Activated CD4-positive, CD25-positive, alpha-beta regulatory T cell treated with anti-CD3 and anti-CD28 coated beads, Interleukin-2, amount 50 U/mL, for 24 hours (primary cell): ENCODE measurements around the gene TTLL1.
A peak's percentile ranks its signal among the peaks of the same experiment; 100 is the strongest.

ENCODE experiments used
- ATAC-seq, 2 donors: fragments of 150-1000 bp; cut with Tn5 transposase; one replicate each; pipeline ENCODE4 v1.10.0; 2021; ENCODE audit warnings: mild to moderate bottlenecking in 1 of 2, moderate library complexity in 1 of 2

The TTLL1 gene

DNA sequence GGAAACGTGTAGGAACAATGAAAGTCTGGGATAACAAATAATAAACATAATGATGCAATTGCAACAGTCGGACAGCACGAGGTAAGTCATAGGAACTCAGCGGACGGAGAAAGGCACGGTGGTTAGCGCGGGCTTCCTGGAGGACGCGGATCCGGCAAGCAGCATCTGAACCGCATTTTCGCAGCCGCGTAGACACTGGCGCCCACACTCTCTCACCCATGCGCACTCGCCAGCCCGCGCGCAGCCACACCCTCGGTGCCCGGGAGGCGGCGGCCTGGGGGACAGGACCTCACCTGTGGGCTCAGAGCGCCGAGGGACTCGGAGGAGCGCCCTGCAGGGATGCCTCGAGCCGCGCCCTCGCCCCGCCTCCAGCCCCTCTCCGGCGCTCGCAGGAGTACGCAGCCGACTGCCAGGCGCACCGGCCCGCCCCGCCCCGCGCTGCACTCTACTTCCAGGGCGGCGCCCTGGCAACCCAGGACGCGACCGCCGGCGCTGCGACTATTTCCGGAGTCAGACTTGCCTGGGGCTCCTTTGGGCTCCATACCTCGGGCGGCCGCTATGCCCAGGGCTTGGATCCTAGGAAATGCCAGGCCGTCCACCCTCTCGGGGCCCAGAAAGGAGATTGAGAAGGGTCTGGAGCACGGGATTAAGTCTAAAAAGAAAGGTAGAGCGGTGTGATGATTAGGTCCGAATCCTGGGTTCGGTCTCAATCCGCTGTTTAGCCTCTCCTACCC is at the start of gene TTLL1:
Gene TTLL1 (minus strand): TSS at position 408 of the 734 bp plus-strand sequence. CDS start 13,805 bp downstream, outside the sequence.
- ATAC-seq = peak; percentile 94 to 97

DNA sequence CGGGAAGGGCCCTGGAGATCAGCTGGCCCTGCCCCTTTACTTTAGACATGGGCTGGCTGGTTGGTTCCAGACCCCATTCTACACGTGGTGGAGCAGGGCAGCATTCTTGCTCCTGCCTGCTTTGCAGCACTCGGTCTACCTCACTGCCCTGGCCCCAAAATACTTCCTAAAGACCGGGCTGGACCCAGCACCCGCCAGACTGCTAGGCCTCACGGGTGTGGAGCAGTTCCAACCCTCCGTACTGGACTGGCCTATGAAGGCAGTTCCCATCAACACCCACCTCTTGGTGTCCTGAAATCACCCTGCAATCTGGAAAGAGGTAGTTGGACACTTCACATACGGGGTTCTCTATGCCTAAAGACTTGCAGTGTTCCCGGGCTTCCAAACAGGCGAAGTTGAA is 47.6 kb upstream of the TTLL1 start:
- no peak for ATAC-seq

DNA sequence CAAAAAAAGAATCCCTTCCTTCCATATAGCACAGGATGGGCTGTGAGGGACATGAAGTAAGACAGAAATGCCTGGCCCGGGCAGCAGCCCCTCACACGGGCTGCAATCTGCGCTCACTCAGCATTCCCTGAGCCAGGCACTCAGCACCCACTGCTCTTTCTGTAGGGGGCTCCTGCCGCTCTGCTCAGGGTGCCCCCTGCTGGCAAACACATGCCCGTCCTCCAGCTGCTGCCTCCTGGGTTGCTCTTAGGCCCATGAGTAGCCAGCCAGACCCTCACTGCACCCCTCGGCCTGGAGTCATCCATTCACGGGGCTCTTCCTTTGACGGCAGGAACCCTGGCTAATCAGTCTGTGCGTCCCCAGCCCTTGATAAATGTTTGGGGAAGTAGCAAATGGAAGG is 47.1 kb upstream of the TTLL1 start:
- ATAC-seq = peak in 1 of 2 donors; percentile 65

DNA sequence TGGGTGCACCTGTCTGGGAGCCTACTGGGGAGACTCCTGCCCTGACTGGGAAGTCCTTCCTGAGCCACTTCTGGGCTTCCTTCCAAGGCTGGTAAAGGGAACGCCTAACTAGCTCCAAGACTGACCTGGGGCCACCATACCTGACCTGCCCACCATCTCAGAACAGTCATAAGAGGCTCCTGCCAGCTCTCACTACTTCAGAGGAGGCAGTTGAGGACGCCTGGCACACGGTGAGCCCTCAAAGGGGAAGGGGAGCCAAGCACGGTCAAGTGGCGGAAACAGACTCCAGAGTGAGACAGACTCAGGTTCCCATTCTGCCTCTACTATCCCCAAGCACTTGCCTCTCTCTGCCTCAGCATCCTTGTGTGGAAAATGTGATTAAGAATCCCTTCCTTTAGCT is 46.4 kb upstream of the TTLL1 start:
- no peak for ATAC-seq

DNA sequence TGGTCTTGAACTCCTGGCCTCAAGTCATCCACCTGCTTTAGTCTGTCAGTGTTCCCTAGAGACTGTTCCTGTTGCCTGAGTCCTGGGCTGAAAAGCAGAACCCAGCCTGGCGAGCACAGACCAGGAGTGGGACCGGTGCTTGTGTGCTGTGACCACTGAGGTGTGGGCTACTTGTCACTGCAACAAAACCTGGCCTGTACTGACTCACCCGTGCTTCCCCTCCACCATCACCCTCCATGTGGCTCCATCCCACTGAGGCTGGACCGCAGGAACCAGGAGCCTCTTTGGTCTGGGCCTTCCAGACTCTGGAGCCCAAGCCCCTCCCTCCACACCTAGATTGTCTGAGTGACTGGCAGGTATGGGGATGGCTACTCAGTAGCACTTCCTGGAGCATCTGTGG is 45.4 kb upstream of the TTLL1 start:
- no peak for ATAC-seq

DNA sequence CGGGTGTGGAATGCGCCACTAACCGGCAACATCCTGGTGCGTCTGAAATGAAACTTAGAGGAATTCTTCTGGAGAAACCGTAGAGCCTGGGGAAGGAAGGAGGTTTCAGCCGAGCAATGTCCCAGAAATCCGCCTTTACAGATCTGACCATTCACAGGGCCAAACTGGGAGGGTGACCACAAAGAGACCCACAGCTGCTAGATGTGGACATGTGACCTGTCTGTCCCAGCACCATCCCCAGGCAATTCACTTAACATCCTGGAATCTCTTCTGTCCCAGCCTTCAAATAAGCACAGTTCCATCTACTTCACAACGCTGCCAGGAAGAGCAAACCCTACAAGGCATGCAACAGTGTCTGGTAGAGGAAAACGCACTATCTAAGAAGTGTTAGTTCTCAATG is 44.2 kb upstream of the TTLL1 start:
- no peak for ATAC-seq

DNA sequence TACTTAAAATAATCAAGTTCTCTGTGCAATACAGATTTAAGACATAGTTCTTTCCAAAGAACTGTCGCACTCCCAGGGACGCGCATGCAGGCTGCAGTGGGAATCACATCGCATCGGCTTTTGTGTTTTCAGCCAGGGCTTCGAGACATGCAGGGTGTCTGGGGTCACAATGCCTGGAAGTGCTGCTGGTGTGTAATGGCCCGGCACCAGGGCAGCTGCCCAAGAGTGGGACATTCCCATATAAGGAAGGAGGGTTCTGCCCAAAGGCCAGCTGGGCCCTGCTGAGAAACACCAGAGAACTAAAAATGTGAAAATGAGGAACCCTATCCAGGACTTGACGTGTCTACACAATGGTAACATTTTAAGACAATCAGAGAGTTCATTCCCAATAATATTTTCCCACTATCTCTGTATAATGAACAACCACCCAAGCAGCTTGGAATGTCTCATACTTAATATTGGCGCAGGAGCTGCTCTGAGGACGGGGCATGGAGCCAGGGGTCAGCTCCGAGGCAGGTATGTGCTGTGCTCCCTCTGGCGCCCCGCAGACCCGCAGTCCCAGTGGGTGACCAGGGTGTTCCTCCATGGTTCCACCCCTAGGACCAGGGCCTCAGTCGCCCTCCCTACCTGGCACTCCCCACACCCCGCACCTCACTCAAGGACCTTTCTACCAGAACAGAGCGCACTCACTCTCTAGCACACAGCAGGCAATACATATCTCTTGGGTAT is 42.7 kb upstream of the TTLL1 start:
- no peak for ATAC-seq

DNA sequence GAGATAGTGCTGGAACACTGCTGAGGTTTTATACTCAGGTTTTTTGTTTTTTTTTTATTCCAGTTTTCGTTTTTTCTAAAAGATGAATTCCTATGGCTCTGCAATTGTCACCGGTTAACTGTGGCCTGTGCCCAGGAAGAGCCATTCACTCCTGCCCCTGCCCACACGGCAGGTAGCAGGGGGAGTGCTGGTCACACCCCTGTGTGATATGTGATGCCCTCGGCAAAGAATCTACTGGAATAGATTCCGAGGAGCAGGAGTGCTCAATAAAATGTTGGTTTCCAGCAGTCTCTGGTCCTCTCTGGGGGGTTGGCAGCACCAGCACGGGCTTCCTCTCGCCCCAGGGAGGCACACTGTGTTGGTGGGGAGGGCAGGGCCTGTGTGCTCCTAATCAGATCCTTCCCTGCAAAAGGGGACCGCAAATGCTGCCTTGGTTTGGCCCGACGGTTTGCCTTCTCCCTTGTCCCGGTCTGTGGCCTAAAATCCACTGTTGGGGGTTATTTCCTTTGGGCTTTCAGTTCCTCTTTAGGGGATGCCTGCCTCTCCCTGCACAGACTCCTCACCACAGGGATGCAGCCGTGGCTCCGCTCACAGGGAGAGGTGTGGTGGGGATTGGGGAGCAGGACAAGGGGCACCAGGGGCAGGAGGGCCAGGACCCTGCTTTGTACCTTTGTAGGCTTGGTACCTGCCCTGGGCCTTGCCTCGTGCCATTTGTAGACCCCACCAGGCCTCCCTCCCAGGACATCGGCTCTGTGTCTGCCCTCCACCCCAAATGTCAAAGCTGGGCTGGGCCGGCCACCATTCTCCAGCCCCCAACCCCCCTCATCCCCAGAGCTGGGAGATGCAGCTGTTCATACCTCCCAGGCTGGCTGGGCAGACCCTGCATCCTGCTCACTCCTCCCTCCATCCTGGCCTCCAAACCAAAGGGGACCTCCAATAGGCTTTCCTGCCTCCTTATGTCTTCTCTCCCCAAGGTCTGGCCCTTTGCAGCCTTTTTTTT is 40.5 kb upstream of the TTLL1 start:
- ATAC-seq = no peak

DNA sequence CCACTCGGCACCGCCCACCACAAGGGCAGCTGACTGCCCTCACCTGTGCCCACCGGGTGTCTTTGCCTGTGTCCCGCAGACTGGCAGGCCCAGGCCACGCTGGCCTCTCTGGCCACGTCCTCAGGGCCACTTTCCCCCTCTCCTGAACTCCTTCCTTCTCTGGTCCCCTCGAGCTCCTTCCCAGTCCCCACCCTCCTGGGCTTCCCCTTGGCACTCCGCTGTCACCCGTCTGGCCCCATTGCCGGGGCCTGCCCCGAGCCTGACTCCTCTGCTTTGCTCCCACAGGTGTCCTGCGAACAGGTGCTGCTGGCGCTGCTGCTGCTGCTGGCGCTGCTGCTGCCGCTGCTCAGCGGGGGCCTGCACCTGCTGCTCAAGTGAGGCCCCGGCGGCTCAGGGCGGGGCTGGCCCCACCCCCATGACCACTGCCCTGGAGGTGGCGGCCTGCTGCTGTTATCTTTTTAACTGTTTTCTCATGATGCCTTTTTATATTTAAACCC is 39.8 kb upstream of the TTLL1 start:
- no peak for ATAC-seq

DNA sequence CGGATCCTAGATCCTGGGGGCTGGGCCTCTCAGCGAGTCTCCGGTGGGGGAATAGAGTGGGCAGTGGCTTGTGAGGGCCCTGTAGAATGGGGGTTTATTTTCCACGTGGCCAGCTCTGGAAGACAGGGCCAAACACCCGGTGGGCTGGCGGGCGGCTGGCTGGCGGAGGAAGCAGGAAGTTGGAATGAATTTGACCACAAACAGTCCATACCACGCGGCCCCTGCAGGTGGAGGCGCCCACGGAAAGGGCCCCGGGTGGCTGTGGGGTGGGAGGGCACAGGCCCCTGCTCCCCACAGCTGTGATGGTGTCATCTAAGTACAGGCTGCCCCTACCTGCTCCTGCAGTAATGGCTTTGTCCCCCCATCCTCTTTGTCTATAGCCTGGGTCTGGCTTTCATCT is 38.9 kb upstream of the TTLL1 start:
- no peak for ATAC-seq

DNA sequence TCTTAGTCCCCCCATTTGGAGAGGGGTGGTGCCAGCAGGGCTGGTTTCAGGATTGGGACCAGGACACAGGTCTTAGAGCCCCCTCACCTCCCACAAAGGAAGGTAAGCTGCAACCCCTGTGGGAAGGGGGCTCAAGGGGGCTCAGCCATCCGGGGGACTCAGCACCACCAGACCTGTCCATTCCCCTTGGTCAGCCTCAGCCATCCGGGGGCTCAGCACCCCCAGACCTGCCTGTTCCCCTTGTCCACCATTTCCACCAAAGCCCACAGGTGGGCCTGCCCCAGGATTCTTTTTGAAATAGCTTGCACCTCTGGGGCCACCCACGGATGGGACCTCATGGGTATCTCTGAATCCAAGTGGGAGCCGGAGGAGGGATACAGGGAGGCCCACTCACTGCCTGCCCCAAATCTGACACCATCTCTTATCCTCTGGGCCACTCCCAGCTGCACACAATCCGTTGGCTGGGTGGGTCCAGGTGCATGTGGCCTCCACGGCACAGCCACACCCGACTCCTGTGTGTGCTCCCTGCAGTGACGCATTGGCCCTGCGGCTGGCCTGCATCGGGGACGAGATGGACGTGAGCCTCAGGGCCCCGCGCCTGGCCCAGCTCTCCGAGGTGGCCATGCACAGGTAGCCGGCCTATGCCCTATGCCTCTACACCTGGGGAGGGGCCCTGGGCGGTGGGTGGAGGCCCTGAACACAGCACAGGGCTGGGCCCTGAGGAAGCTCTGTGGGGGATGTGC is 38.1 kb upstream of the TTLL1 start:
- ATAC-seq = no peak

DNA sequence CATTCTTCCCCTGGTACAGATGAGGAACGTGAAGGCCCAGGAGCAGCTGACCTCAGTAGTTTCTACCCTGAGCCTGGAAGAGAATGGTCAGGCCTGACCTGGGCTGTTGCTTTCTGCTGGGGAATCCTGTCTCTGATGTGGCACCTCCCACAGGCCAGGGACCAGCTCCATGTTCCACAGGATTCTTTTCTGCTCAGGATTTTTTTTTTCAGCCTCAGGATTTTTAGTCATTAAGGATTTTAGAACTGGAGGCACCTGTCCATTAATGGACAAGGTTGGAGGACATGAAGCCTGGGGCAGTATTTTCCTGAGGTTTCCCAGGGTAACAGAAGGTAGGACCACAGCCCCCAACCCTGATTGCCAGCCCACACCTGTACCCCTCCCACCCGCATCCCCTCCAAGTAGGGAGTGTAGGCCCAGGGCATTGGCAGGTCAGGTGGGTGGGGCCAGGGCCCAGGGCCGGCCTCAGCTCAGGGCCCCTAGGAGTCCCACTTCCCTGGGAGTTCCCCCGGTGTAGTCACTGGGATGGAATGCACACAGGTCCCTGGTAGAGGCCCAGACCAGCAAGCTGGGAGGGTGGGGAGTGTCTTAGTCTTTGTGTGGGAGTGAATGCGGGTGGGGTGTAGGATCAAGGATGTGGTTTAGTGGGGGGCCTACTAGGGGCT is 37.4 kb upstream of the TTLL1 start:
- peak in 1 of 2 donors; percentile 13 for ATAC-seq

DNA sequence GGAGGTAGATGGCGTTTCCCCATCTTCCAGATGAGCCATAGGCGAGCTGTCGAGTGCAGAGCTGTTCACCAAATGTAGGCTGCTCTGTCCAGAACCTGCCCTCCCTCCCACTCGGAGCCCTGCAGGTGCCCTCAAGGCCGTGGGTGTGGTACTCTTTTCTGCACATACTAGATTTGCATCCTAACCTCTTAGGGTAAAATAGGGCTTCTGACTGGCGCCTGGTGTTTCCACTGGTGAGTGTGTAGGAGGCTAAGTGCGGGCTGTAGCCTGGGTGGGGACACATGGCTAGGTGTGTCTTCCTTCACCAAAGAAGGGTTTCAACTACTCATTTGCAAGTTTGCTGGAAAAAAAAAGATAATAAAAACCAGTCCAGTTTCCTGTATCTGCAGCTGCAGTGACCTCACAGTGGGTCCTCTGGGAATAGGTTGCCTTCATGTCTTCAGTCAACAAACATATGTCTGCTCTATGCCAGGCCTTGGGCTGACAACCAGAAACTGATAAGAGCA is 29.8 kb upstream of the TTLL1 start:
- ATAC-seq = no peak

DNA sequence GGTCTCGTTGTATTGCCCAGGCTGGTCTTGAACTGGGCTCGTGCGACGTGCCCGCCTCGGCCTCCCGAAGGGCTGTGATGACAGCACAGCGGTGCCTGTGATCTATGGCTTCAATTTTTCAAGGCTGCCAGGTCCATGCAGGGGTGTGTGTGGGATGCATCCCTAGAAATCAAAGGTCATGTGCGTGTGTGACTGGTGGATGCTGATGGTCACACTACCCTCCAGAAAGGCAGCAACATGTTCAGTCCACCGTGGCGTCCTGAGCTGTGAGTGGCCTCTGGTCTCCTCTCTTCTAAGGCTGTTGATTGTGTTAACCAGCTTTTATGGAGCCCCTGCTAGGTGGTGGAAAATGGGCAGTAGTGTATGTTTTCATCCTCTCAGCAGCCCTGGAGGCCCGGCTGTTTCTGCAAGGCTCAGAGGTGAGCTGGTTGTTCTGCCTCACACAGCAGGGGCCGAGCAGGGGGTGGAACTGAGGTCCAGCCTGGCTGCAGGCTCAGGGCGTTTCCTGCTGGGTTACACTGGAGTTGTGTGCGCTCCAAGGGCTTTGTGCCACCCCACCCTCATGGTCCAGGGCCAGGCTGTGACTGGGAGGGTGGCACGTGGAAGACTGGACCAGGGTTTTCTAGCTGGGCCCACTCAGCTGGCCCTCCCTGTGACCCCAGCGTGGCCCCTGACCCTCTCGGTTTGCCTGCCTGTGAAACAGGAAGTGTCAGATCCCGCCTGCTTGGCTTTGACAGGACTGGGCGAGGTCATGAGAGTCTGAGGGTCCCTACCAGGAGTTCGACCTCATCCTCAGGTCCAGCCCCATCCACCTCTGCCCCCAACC is 29.0 kb upstream of the TTLL1 start:
- ATAC-seq = no peak

DNA sequence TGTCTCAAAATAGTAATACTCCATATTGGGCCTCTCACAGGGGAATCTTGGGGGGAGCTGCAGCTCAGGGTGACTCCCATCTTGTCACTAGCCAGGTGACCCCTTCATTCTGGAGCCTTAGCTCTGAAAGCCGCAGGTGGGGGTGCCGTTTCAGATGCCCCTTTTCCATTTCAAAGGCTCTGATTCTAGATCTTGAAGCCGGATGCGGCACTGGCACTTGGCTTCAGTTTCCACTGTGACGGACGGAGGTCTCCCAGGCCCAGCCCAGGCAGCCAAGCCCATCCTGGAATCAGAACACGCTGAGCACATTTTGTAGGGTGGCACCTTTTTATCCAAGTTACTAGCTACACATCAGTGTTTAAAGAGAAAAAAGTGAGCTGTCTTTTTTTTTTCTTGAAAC is 27.7 kb upstream of the TTLL1 start:
- no peak for ATAC-seq

DNA sequence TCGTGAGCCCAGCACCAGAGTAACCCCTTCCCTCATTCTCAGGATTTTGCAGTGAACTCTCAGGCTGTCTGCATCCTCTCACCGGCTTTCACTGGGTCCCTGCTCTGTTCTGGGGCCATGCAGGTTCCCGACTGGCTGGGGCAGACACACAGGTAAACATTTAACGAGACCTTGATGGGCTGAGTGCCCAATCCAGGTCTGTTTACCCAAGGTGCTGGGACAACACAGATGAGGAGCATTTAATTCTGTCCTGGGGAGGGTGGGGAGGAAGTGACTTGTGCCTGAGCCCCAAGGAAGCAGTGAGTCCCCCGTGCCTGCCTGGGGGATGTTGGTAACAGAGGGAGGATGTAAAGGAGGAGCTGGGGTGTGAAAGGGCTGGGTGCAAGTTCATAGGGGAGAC is 25.8 kb upstream of the TTLL1 start:
- no peak for ATAC-seq

DNA sequence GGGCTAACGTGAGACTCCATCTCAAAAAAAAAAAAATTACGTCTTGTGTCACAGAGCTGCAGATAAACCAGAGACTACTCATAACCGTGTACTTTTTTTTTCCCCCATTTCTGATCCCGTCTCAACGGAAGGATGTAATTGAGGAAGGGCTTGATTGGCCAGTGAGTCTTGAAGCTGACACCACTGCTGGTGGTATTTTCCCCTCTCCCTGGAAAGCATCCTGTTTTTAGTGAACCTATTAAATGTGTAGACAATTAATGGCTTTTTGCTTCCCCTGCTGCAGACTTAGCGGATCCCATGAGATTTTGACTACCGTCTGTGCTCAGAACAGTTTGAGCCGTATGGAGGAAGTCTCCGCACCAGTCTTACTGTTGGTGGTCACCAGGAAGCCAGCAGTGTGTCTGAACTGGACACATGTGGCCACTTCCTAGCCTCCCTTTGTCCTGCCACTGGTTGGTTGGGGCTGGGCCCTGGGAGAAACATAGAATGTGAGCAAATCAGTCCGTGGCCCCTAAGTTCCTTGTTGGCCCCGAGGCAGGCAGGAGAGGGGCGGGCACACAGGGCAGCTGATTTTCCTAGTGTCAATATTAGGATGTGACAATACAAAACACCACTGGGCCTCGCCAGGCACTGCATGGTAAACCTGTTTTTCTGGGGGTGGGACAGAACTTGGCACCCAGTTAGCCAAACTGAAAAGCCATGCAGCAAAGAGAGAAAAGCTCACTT is 24.5 kb upstream of the TTLL1 start:
- no peak for ATAC-seq

DNA sequence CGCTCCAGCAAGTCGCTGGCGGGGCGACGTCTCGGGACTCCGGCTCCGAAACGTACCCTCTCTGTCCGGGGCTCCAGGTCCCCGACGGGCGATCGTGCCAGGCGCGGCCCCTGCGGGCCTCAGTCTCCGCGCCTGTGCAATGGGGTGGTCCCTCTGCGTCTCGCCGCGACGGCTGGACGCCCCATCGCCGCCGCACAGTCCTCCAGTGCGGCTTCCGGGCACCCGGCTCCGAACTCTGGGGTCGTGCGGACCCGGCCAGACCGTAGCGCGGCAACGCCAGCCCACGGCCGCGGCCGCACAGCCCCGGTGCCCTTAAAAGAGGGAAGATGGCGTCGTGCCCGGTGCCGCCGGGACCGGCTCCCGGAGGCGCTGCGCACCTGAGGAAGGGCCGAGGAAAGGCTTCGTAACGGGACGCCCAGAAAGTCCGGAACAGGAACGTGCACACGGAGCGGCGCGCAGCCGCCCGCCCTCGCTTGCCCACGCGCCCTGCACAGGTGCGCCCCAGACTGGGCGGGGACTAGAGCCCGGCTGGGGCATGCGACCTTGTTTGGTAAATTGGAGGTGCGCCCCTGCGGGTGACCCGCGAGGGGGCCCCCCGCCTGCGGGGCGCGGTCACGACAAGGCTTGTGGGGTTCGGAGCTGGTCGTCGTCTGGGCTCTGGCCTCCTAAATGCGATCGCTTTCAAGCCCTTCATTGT is 21.9 kb upstream of the TTLL1 start:
- peak; percentile 85 to 87 for ATAC-seq

DNA sequence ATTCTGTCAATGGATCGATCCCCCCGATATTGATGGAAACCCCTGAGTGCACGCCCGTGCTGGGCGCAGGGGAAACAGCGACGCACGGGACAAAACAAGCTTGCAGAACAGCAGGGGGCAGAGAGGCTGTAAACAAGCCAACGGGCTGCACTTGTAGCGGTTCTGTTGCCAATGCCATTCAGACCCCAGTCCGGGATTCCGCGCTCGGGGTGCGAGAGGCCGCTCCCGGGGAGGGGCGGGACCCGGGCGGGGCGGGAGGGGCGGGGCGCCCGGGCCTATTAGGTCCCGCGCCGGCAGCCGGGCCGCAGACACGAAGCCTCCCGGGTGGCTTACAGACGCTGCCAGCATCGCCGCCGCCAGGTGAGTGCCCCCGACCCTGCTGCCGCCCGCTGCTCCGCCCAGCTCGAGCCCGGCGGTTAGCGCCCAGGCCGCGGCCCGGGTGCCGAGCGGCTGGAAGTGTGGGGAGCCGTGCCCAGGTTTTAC is 21.3 kb upstream of the TTLL1 start, which contains the start of gene BIK:
Gene BIK (plus strand): TSS at position 307 of the 483 bp plus-strand sequence. CDS start 13,273 bp downstream, outside the sequence.
- peak; percentile 53 to 66 for ATAC-seq
